Peyer's patch (tissue), 4 donors: ENCODE data around the gene LRRIQ4. TPM values are rescaled to one million over a fixed set of nuclear protein-coding genes. Genes with fewer than 3 reads are reported as not detected.

Experiments
- DNase-seq, 3 donors: peaks; one replicate each; pipeline ENCODE4 v3.0.0-alpha.2; 2017 to 2019
- H3K27ac ChIP-seq, 4 donors: fragments of 200-600 bp; sonication (generic); one replicate each; pipeline ENCODE4 v1.5.1; 2016 to 2019
- H3K27me3 ChIP-seq, 2 donors: fragments of 200-600 bp; sonication (generic); one replicate each; pipeline ENCODE4 v1.5.1; 2019
- H3K36me3 ChIP-seq, 3 donors: fragments of 200-600 bp; sonication (generic); one replicate each; pipeline ENCODE4 v1.5.1; 2016 to 2019
- H3K4me1 ChIP-seq, 4 donors: fragments of 200-600 bp; sonication (generic); one replicate each; pipeline ENCODE4 v1.5.1; 2016 to 2019
- H3K4me3 ChIP-seq, 4 donors: fragments of 200-600 bp; sonication (generic); 1 replicate in 3 of 4; 2 replicates in 1 of 4; pipeline ENCODE4 v1.5.1; 2016 to 2019; ENCODE audit warnings: mild to moderate bottlenecking in 1 of 4
- H3K9me3 ChIP-seq, 4 donors: fragments of 200-600 bp; sonication (generic); one replicate each; pipeline ENCODE4 v1.5.1; 2016 to 2019; ENCODE audit warnings: mild to moderate bottlenecking in 1 of 4
- CTCF ChIP-seq, 6 experiments: fragments of 450-650 bp in 4 of 6; fragments of 200-600 bp in 2 of 6; sonication (generic) in 1 of 6; IDR thresholded peaks; one replicate each; pipeline ENCODE4 v1.5.1; 2017 to 2019; ENCODE audit warnings: antibody characterized with exemption in 6 of 6, mild to moderate bottlenecking in 3 of 6, moderate library complexity in 1 of 6
- POLR2A ChIP-seq, 2 donors: fragments of 450-650 bp; IDR thresholded peaks; one replicate each; pipeline ENCODE4 v1.5.1; 2017; ENCODE audit warnings: antibody characterized with exemption in 2 of 2, mild to moderate bottlenecking in 2 of 2, moderate library complexity in 2 of 2
- total RNA-seq, 4 donors: library from RNA; depleted of rRNA; stranded (reverse); fragments of >200 nt; gene quantifications; one replicate each; pipeline ENCODE4 v1.1.0, GENCODE V29; 2016

The LRRIQ4 gene
- total RNA-seq, 4 donors from 2014 or later, result not detected

GRCh38 chr3:169857811-169858210, 45.1 kb downstream of the LRRIQ4 start:
- no peak for DNase-seq
- H3K9me3 ChIP-seq, result no peaks in the 10 kb centered on the region
- peaks cover 0 to 10% (median 0%) of the 10 kb centered on the region in 3 donors for H3K36me3 ChIP-seq
- H3K4me1 ChIP-seq, result no peaks in the 10 kb centered on the region
- no peak overlapping the region for H3K4me3 ChIP-seq
- no peak overlapping the region for H3K27ac ChIP-seq
- TF ChIP-seq POLR2A (IDR thresholded peaks at IDR 0.05) (no peak), CTCF (IDR thresholded peaks at IDR 0.05) (no peak)
- H3K27me3 ChIP-seq, result no peaks in the 10 kb centered on the region

- Histone ChIP-seq H3K9me3 (no peaks in the 10 kb centered on the region), H3K27ac (no peak overlapping the region), H3K36me3 (peaks cover 0 to 10% (median 0%) of the 10 kb centered on the region in 3 donors), H3K4me1 (peaks cover 0 to 16% (median 0%) of the 10 kb centered on the region in 4 donors), H3K4me3 (no peak overlapping the region), H3K27me3 (no peaks in the 10 kb centered on the region)
- TF ChIP-seq POLR2A (IDR thresholded peaks at IDR 0.05) (no peak), CTCF (IDR thresholded peaks at IDR 0.05) (no peak)
- DNase-seq, result no peak
Measured at GRCh38 chr3:169861871-169862270, 49.2 kb downstream of the LRRIQ4 start.

- DNase-seq, result peak; percentile 61 to 90 (median 69)
- Histone ChIP-seq H3K9me3 (no peaks in the 10 kb centered on the region), H3K4me3 (no peak overlapping the region), H3K4me1 (peaks cover 0 to 16% (median 0%) of the 10 kb centered on the region in 4 donors), H3K27me3 (no peaks in the 10 kb centered on the region), H3K27ac (no peak overlapping the region), H3K36me3 (peaks cover 0 to 10% (median 0%) of the 10 kb centered on the region in 3 donors)
- TF ChIP-seq CTCF (IDR thresholded peaks at IDR 0.05), result peak; percentile 81 to 98 (median 96)
- no peak for TF ChIP-seq POLR2A (IDR thresholded peaks at IDR 0.05)
Measured at GRCh38 chr3:169863458-169863899, 50.8 kb downstream of the LRRIQ4 start.

GRCh38 chr3:169864270-169864669, 51.6 kb downstream of the LRRIQ4 start:
- no peak overlapping the region for H3K27ac ChIP-seq
- H3K9me3 ChIP-seq, result no peaks in the 10 kb centered on the region
- no peak for DNase-seq
- H3K4me1 ChIP-seq, result peaks cover 0 to 16% (median 0%) of the 10 kb centered on the region in 4 donors
- H3K4me3 ChIP-seq, result no peak overlapping the region
- no peaks in the 10 kb centered on the region for H3K27me3 ChIP-seq
- H3K36me3 ChIP-seq, result peaks cover 0 to 10% (median 0%) of the 10 kb centered on the region in 3 donors
- no peak for TF ChIP-seq POLR2A (IDR thresholded peaks at IDR 0.05)
- TF ChIP-seq CTCF (IDR thresholded peaks at IDR 0.05), result no peak

GRCh38 chr3:169865176-169865767, 52.6 kb downstream of the LRRIQ4 start:
- DNase-seq, result no peak
- Histone ChIP-seq H3K9me3 (no peaks in the 10 kb centered on the region), H3K27ac (peak overlapping the region in 1 of 4 donors; percentile 40), H3K27me3 (no peaks in the 10 kb centered on the region), H3K4me3 (no peak overlapping the region), H3K36me3 (peaks cover 0 to 5% (median 0%) of the 10 kb centered on the region in 3 donors), H3K4me1 (peaks cover 0 to 19% (median 0%) of the 10 kb centered on the region in 4 donors)
- TF ChIP-seq POLR2A (IDR thresholded peaks at IDR 0.05) (no peak), CTCF (IDR thresholded peaks at IDR 0.05) (no peak)
